Chondrocyte (in vitro differentiated cells): ENCODE measurements around the gene ANO1. TPM values are rescaled to one million over a fixed set of nuclear protein-coding genes. Genes with fewer than 3 reads are reported as not detected.

Experiments used
- DNase-seq: peaks from one replicate; pipeline ENCODE4 v3.0.0; 2021; ENCODE audit warnings: mixed read lengths, low spot score
- H3K27ac Mint-ChIP-seq: one replicate; pipeline ENCODE4 v1.8.0; 2021; ENCODE audit warnings: mild to moderate bottlenecking, moderate library complexity, mixed read lengths; ENCODE audit not compliant: unreplicated experiment
- H3K27me3 Mint-ChIP-seq: 2 replicates; pipeline ENCODE4 v1.8.0; 2021; ENCODE audit warnings: low read depth, mixed read lengths
- H3K36me3 Mint-ChIP-seq: 2 replicates; pipeline ENCODE4 v1.8.0; 2021; ENCODE audit warnings: low read depth, mixed read lengths
- H3K4me1 Mint-ChIP-seq: 2 replicates; pipeline ENCODE4 v1.8.0; 2021; ENCODE audit warnings: low read depth, mild to moderate bottlenecking, mixed read lengths
- H3K4me3 Mint-ChIP-seq: one replicate; pipeline ENCODE4 v1.8.0; 2021; ENCODE audit warnings: mild to moderate bottlenecking, moderate library complexity, mixed read lengths; ENCODE audit not compliant: unreplicated experiment
- H3K9me3 Mint-ChIP-seq: 2 replicates; pipeline ENCODE4 v1.8.0; 2021; ENCODE audit warnings: low read depth, mixed read lengths
- total RNA-seq: library from RNA; stranded (reverse); gene quantifications from 3 replicates; pipeline ENCODE4 v1.2.1, GENCODE V29; 2021
- TF ChIP-seq, protein P1 (sequence below): fragments of 200-600 bp; sonication (generic); IDR thresholded peaks from 2 replicates; pipeline ENCODE4 v1.5.0; 2021; ENCODE audit warnings: antibody characterized with exemption, mild to moderate bottlenecking, moderate library complexity

ANO1 gene
- total RNA-seq, 1 donor from 2014 or later, result 1.5 TPM

DNA sequence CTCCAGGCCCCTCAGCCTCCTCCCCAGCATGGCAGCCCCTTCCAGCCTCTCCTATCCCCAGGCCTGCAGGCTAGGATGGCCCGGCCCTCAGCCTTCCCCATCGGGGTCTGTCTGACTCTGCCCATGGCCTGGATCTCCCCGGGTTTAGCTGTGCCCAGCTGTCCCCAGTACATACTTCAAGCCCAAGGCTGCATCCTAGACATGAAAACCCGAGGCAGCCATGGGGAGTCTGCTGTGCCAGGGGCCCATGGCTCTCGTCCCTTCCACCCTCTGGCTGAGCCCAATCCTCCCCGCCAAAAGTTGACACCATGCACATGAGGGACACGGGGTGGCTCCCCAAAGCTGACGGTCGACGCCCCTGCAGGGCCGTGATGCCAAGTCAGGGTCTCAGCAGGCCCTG, 102.8 kb downstream of the ANO1 start:
- H3K9me3 Mint-ChIP-seq, result no peaks in the 10 kb centered on the region
- H3K4me1 Mint-ChIP-seq, result no peaks in the 10 kb centered on the region
- DNase-seq, result no peak
- no peak overlapping the region for H3K27ac Mint-ChIP-seq
- H3K4me3 Mint-ChIP-seq, result no peak overlapping the region
- no peaks in the 10 kb centered on the region for H3K36me3 Mint-ChIP-seq
- peaks cover 10% of the 10 kb centered on the region for H3K27me3 Mint-ChIP-seq
- TF ChIP-seq, protein P1, sequence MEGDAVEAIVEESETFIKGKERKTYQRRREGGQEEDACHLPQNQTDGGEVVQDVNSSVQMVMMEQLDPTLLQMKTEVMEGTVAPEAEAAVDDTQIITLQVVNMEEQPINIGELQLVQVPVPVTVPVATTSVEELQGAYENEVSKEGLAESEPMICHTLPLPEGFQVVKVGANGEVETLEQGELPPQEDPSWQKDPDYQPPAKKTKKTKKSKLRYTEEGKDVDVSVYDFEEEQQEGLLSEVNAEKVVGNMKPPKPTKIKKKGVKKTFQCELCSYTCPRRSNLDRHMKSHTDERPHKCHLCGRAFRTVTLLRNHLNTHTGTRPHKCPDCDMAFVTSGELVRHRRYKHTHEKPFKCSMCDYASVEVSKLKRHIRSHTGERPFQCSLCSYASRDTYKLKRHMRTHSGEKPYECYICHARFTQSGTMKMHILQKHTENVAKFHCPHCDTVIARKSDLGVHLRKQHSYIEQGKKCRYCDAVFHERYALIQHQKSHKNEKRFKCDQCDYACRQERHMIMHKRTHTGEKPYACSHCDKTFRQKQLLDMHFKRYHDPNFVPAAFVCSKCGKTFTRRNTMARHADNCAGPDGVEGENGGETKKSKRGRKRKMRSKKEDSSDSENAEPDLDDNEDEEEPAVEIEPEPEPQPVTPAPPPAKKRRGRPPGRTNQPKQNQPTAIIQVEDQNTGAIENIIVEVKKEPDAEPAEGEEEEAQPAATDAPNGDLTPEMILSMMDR, result no peak

DNA sequence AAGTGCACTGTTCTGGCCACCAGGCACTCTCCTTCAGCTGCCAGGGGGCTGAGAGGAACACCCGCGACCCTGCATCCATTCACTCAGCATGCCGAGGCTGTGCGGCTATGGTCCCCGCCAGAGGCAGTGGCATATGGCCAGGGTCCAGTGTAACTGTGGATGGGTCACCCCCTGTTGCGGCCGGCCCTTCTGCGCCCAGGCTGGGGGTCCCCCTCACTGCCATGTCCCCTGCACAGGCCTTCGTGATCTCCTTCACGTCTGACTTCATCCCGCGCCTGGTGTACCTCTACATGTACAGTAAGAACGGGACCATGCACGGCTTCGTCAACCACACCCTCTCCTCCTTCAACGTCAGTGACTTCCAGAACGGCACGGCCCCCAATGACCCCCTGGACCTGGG, 104.1 kb downstream of the ANO1 start:
- H3K4me1 Mint-ChIP-seq, result no peaks in the 10 kb centered on the region
- no peaks in the 10 kb centered on the region for H3K36me3 Mint-ChIP-seq
- no peak overlapping the region for H3K27ac Mint-ChIP-seq
- TF ChIP-seq, protein P1, result no peak
- no peaks in the 10 kb centered on the region for H3K9me3 Mint-ChIP-seq
- DNase-seq, result no peak
- H3K4me3 Mint-ChIP-seq, result no peak overlapping the region
- peaks cover 13% of the 10 kb centered on the region for H3K27me3 Mint-ChIP-seq

DNA sequence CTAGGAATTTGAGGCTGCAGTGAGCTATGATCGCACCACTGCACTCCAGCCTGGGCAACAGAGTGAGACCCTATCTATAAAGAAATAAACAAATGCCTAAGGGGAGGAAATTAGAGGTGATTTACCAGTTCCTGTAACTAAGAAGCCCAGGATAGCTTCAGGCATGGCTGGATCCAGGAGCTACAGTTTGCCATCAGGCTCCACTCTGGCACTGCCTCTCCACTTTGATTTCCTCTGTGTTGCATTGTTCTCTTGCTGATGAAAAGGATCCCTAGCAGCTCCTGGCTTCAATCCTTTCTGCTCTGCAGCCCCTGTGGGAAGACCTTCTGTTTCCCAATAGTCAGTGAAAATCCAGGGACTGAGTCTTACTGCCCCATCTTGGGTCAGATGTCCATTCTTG, 104.9 kb downstream of the ANO1 start:
- Mint-ChIP-seq H3K36me3 (no peaks in the 10 kb centered on the region), H3K27ac (no peak overlapping the region), H3K9me3 (no peaks in the 10 kb centered on the region), H3K4me3 (no peak overlapping the region), H3K27me3 (peaks cover 14% of the 10 kb centered on the region), H3K4me1 (no peaks in the 10 kb centered on the region)
- no peak for DNase-seq
- TF ChIP-seq, protein P1, result no peak

DNA sequence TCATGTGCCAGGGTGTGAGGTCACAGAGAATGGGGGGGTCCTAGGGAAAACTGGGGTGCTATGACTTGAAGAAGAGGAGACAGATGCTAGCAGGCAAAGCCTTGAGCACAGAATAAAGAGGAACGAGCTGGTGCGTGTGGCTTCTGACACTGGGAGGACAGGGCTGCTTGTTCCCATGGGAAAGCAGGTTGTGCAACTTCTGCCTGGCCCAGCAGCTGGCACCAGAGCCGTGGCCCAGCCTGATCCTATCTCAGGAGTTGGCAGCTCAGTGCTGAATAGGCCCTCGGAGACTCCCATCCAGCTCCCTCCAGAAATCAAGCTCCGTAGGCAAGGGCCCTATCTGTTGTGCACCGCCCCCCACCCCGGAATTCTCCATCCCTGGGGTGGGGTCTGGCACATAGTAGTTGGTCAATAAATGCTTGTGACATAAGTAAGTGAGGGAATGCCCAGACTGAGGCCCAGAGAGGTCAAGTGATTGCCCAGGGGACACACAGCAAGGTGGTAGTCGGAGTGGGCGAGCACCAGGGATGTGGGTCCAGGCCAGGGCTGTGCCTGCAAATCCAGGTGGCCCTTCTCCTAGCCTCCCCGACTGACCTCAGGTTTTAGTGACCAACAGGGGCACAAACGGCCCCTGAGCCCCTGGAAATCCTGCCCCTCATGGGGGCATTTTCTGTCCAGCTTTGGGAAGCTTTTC, 105.5 kb downstream of the ANO1 start:
- peaks cover 19% of the 10 kb centered on the region for H3K27me3 Mint-ChIP-seq
- no peak overlapping the region for H3K27ac Mint-ChIP-seq
- H3K36me3 Mint-ChIP-seq, result no peaks in the 10 kb centered on the region
- no peak for DNase-seq
- H3K9me3 Mint-ChIP-seq, result no peaks in the 10 kb centered on the region
- TF ChIP-seq, protein P1, result no peak
- no peak overlapping the region for H3K4me3 Mint-ChIP-seq
- no peaks in the 10 kb centered on the region for H3K4me1 Mint-ChIP-seq

DNA sequence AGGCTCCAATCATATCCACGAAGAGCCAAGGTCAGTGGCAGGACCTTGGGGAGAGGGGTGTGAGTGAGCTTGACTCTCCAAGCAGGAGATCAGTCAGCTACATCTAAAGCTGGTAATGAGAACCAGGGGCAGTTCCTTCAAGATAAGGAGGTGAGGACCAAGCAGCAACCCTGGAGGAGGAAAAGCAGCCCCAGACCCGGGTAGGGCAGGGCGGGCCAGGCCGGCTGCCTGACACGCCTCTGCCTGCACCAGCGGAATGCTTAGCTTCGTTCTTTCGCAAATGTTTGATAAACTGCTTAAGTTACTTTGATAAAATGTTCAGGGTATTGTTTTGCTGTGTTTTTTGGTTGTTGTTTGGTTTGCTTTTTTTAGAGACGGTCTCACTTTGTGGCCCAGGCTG, 106.3 kb downstream of the ANO1 start:
- no peak for DNase-seq
- Mint-ChIP-seq H3K4me1 (no peaks in the 10 kb centered on the region), H3K27ac (no peak overlapping the region), H3K4me3 (no peak overlapping the region), H3K27me3 (peaks cover 18% of the 10 kb centered on the region), H3K9me3 (no peaks in the 10 kb centered on the region), H3K36me3 (no peaks in the 10 kb centered on the region)
- TF ChIP-seq, protein P1, result no peak
